ENCODE measurements around the gene SLC19A1.

The SLC19A1 gene

GRCh38 chr21:45486443-45487160 lies 55.6 kb downstream of the SLC19A1 start:
- H3K4me3 ChIP-seq (ENCODE audit: low read depth in 1 of 2, low read length in 2 of 2): no peak overlapping the region
- H3K27me3 ChIP-seq (ENCODE audit: control insufficient read depth in 1 of 2, insufficient read depth in 2 of 2, low read length in 2 of 2): no peaks in the 10 kb centered on the region
- H3K36me3 ChIP-seq (ENCODE audit: insufficient read depth, low read length): no peaks in the 10 kb centered on the region
- H3K9ac ChIP-seq (ENCODE audit: low read length): no peak overlapping the region
- no peaks in the 10 kb centered on the region for H3K4me1 ChIP-seq (ENCODE audit: insufficient read depth, low read length)
- no peaks in the 10 kb centered on the region for H3K9me3 ChIP-seq (ENCODE audit: low read length)
- H3K27ac ChIP-seq (ENCODE audit: low read depth, low read length): no peak overlapping the region

GRCh38 chr21:45485686-45486442 lies 56.4 kb downstream of the SLC19A1 start:
- Histone ChIP-seq H3K27ac (ENCODE audit: low read depth, low read length) (no peak overlapping the region), H3K9me3 (ENCODE audit: low read length) (no peaks in the 10 kb centered on the region), H3K27me3 (ENCODE audit: control insufficient read depth in 1 of 2, insufficient read depth in 2 of 2, low read length in 2 of 2) (no peaks in the 10 kb centered on the region), H3K36me3 (ENCODE audit: insufficient read depth, low read length) (no peaks in the 10 kb centered on the region), H3K4me3 (ENCODE audit: low read depth in 1 of 2, low read length in 2 of 2) (no peak overlapping the region), H3K4me1 (ENCODE audit: insufficient read depth, low read length) (no peaks in the 10 kb centered on the region), H3K9ac (ENCODE audit: low read length) (no peak overlapping the region)

- H3K36me3 ChIP-seq (ENCODE audit: insufficient read depth, low read length): peaks cover 2% of the 10 kb centered on the region
- H3K27ac ChIP-seq (ENCODE audit: low read depth, low read length): no peak overlapping the region
- H3K9ac ChIP-seq (ENCODE audit: low read length): no peak overlapping the region
- H3K27me3 ChIP-seq (ENCODE audit: control insufficient read depth in 1 of 2, insufficient read depth in 2 of 2, low read length in 2 of 2): no peaks in the 10 kb centered on the region
- no peak overlapping the region for H3K4me3 ChIP-seq (ENCODE audit: low read depth in 1 of 2, low read length in 2 of 2)
- no peaks in the 10 kb centered on the region for H3K9me3 ChIP-seq (ENCODE audit: low read length)
- H3K4me1 ChIP-seq (ENCODE audit: insufficient read depth, low read length): no peaks in the 10 kb centered on the region
Observed at GRCh38 chr21:45484318-45484717, 57.9 kb downstream of the SLC19A1 start.

- H3K4me1 ChIP-seq (ENCODE audit: insufficient read depth, low read length): peaks cover 3% of the 10 kb centered on the region
- no peak overlapping the region for H3K27ac ChIP-seq (ENCODE audit: low read depth, low read length)
- H3K9ac ChIP-seq (ENCODE audit: low read length): no peak overlapping the region
- H3K4me3 ChIP-seq (ENCODE audit: low read depth in 1 of 2, low read length in 2 of 2): no peak overlapping the region
- no peaks in the 10 kb centered on the region for H3K27me3 ChIP-seq (ENCODE audit: control insufficient read depth in 1 of 2, insufficient read depth in 2 of 2, low read length in 2 of 2)
- H3K36me3 ChIP-seq (ENCODE audit: insufficient read depth, low read length): peaks cover 3% of the 10 kb centered on the region
- H3K9me3 ChIP-seq (ENCODE audit: low read length): no peaks in the 10 kb centered on the region
Observed at GRCh38 chr21:45482899-45483821, 59.1 kb downstream of the SLC19A1 start.

GRCh38 chr21:45481977-45482898 lies 60.0 kb downstream of the SLC19A1 start:
- H3K4me3 ChIP-seq (ENCODE audit: low read depth in 1 of 2, low read length in 2 of 2): no peak overlapping the region
- no peak overlapping the region for H3K27ac ChIP-seq (ENCODE audit: low read depth, low read length)
- H3K9me3 ChIP-seq (ENCODE audit: low read length): no peaks in the 10 kb centered on the region
- peaks cover 3% of the 10 kb centered on the region for H3K36me3 ChIP-seq (ENCODE audit: insufficient read depth, low read length)
- H3K9ac ChIP-seq (ENCODE audit: low read length): no peak overlapping the region
- no peaks in the 10 kb centered on the region for H3K27me3 ChIP-seq (ENCODE audit: control insufficient read depth in 1 of 2, insufficient read depth in 2 of 2, low read length in 2 of 2)
- peaks cover 6% of the 10 kb centered on the region for H3K4me1 ChIP-seq (ENCODE audit: insufficient read depth, low read length)

- no peaks in the 10 kb centered on the region for H3K9me3 ChIP-seq (ENCODE audit: low read length)
- H3K9ac ChIP-seq (ENCODE audit: low read length): no peak overlapping the region
- H3K27ac ChIP-seq (ENCODE audit: low read depth, low read length): no peak overlapping the region
- no peaks in the 10 kb centered on the region for H3K27me3 ChIP-seq (ENCODE audit: control insufficient read depth in 1 of 2, insufficient read depth in 2 of 2, low read length in 2 of 2)
- H3K36me3 ChIP-seq (ENCODE audit: insufficient read depth, low read length): peaks cover 3% of the 10 kb centered on the region
- no peak overlapping the region for H3K4me3 ChIP-seq (ENCODE audit: low read depth in 1 of 2, low read length in 2 of 2)
- peaks cover 6% of the 10 kb centered on the region for H3K4me1 ChIP-seq (ENCODE audit: insufficient read depth, low read length)
Observed at GRCh38 chr21:45481566-45481965, 60.7 kb downstream of the SLC19A1 start.

- Histone ChIP-seq H3K4me1 (ENCODE audit: insufficient read depth, low read length) (peaks cover 6% of the 10 kb centered on the region), H3K36me3 (ENCODE audit: insufficient read depth, low read length) (peaks cover 3% of the 10 kb centered on the region)
Observed at GRCh38 chr21:45480701-45481500, 61.3 kb downstream of the SLC19A1 start.

GRCh38 chr21:45479691-45480675 lies 62.3 kb downstream of the SLC19A1 start:
- Histone ChIP-seq H3K27ac (ENCODE audit: low read depth, low read length) (no peak overlapping the region), H3K27me3 (ENCODE audit: control insufficient read depth in 1 of 2, insufficient read depth in 2 of 2, low read length in 2 of 2) (no peaks in the 10 kb centered on the region), H3K4me3 (ENCODE audit: low read depth in 1 of 2, low read length in 2 of 2) (no peak overlapping the region), H3K9me3 (ENCODE audit: low read length) (no peaks in the 10 kb centered on the region), H3K36me3 (ENCODE audit: insufficient read depth, low read length) (peaks cover 3% of the 10 kb centered on the region), H3K4me1 (ENCODE audit: insufficient read depth, low read length) (peaks cover 6% of the 10 kb centered on the region), H3K9ac (ENCODE audit: low read length) (no peak overlapping the region)

More at GRCh38 chr21:45480701-45481500, 61.3 kb downstream of the SLC19A1 start:
- no peak overlapping the region for H3K9ac ChIP-seq (ENCODE audit: low read length)
- H3K9me3 ChIP-seq (ENCODE audit: low read length): no peaks in the 10 kb centered on the region
- H3K27me3 ChIP-seq (ENCODE audit: control insufficient read depth in 1 of 2, insufficient read depth in 2 of 2, low read length in 2 of 2): no peaks in the 10 kb centered on the region
- H3K27ac ChIP-seq (ENCODE audit: low read depth, low read length): no peak overlapping the region
- H3K4me3 ChIP-seq (ENCODE audit: low read depth in 1 of 2, low read length in 2 of 2): no peak overlapping the region

- Histone ChIP-seq H3K36me3 (ENCODE audit: insufficient read depth, low read length) (peaks cover 3% of the 10 kb centered on the region), H3K27ac (ENCODE audit: low read depth, low read length) (no peak overlapping the region), H3K9ac (ENCODE audit: low read length) (no peak overlapping the region), H3K27me3 (ENCODE audit: control insufficient read depth in 1 of 2, insufficient read depth in 2 of 2, low read length in 2 of 2) (no peaks in the 10 kb centered on the region), H3K9me3 (ENCODE audit: low read length) (no peaks in the 10 kb centered on the region), H3K4me1 (ENCODE audit: insufficient read depth, low read length) (peaks cover 6% of the 10 kb centered on the region), H3K4me3 (ENCODE audit: low read depth in 1 of 2, low read length in 2 of 2) (no peak overlapping the region)
Observed at GRCh38 chr21:45478816-45479669, 63.2 kb downstream of the SLC19A1 start.

Data from muscle layer of colon (tissue), 2 donors.